Ovary (tissue), 9 donors: ENCODE measurements around the gene DCLRE1B. TPM values are rescaled to one million over a fixed set of nuclear protein-coding genes. Genes with fewer than 3 reads are reported as not detected.

ENCODE experiments used
- DNase-seq, 5 donors: peaks; one replicate each; pipeline ENCODE4 v3.0.0-alpha.2; 2019 to 2020
- H3K27ac ChIP-seq, 2 donors: fragments of 200-600 bp; one replicate each; pipeline versions ENCODE4 v1.5.1 to v1.8.0; 2019 to 2022
- H3K27me3 ChIP-seq: fragments of 200-600 bp; one replicate; pipeline ENCODE4 v1.8.0; 2022
- H3K36me3 ChIP-seq: fragments of 200-600 bp; sonication (generic); one replicate; pipeline ENCODE4 v1.5.1; 2019
- H3K4me1 ChIP-seq: one replicate; pipeline ENCODE4 v1.8.1; 2013; ENCODE audit warnings: mild to moderate bottlenecking, moderate library complexity; ENCODE audit not compliant: insufficient read depth
- H3K4me3 ChIP-seq: fragments of 200-600 bp; sonication (generic); one replicate; pipeline ENCODE4 v1.5.1; 2017
- H3K9me3 ChIP-seq, 2 donors: fragments of 200-600 bp in 1 of 2; sonication (generic) in 1 of 2; one replicate each; pipeline versions ENCODE4 v1.5.1 to v1.8.1; 2013 to 2019; ENCODE audit warnings: mild to moderate bottlenecking in 1 of 2, moderate library complexity in 1 of 2
- CTCF ChIP-seq, 3 donors: fragments of 450-650 bp in 2 of 3; fragments of 200-600 bp in 1 of 3; IDR thresholded peaks; one replicate each; pipeline versions ENCODE4 v1.5.1 to v1.8.0; 2016 to 2022; ENCODE audit warnings: antibody characterized with exemption in 3 of 3, mild to moderate bottlenecking in 1 of 3
- EP300 ChIP-seq: sonication (generic); formaldehyde crosslinking; IDR thresholded peaks from one replicate; pipeline ENCODE4 v1.6.1; 2017; ENCODE audit warnings: antibody characterized with exemption
- POLR2A ChIP-seq: fragments of 450-650 bp; IDR thresholded peaks from one replicate; pipeline ENCODE4 v1.6.1; 2017; ENCODE audit warnings: antibody characterized with exemption, mild to moderate bottlenecking, moderate library complexity
- WGBS, 3 donors: extraction: QIAGEN DNeasy Blood & Tissue Kit in 1 of 3; methylation state at CpG; one replicate each; pipeline versions ENCODE4 v1.1.5 to v1.1.7; 2013 to 2017; 5-methylcytosine and 5-hydroxymethylcytosine counted together
- intact Hi-C, 4 donors: fragments of 100-400 bp; cut with DNase I; formaldehyde crosslinking; loops; one replicate each; pipeline versions ENCODE4 v1.11.0 to v1.15.1; 2022 to 2023
- polyA plus RNA-seq, 2 donors: library from polyadenylated mRNA; stranded (reverse); fragments of 200-250 nt in 1 of 2; fragments of 350-450 nt in 1 of 2; fragmentation: Illumina TruSeq in 1 of 2; extraction: RNeasy Lipid Tissue Mini Kit (QIAGEN cat#74804) in 1 of 2; gene quantifications; one replicate each; pipeline ENCODE4 v1.2.3, GENCODE V29; 2013 to 2014
- total RNA-seq, 7 donors: library from RNA; depleted of rRNA in 2 of 7; stranded (reverse); fragments of >200 nt in 2 of 7; fragmentation: NEBNext Ultra II Directional in 3 of 7; extraction: Animal tissue kit (Norgen Biotek cat#: 25700) in 3 of 7; gene quantifications; one replicate each; pipeline versions ENCODE4 v1.1.0 to v1.2.4, GENCODE V29; 2016 to 2023
- donor health status: DM: no; HTN: no; CAD: no; lungs with moderate emphysema.
- donor health status: DM: no; HTN: no; CAD: no.
- donor health status: Bipolar disorder and iron deficiency.
- donor health status: DM: yes; HTN: yes; CAD: no.
- donor health status: DM: no; HTN: no; CAD: no.
- donor health status: DM: yes; HTN: yes; CAD: no.

The DCLRE1B gene
- total and polyA plus RNA-seq, 9 donors: 2.4 to 7.1 (median 5.0) TPM

- Histone ChIP-seq H3K27ac (peak overlapping the region in 1 of 2 donors; percentile 20), H3K4me1 (peaks cover 4% of the 10 kb centered on the region), H3K4me3 (no peak overlapping the region), H3K27me3 (no peaks in the 10 kb centered on the region), H3K36me3 (no peaks in the 10 kb centered on the region), H3K9me3 (no peaks in the 10 kb centered on the region)
- no peak for DNase-seq
- no peak for TF ChIP-seq EP300
- TF ChIP-seq CTCF (IDR thresholded peaks at IDR 0.05): no peak
- no peak for TF ChIP-seq POLR2A
- intact Hi-C loops: no loop called here
- 10 to 25% (median 11%) methylated on average over 3 of the region's 3 CpGs for WGBS, 3 donors
These were observed 8.2 kb downstream of the DCLRE1B start for GRCh38 chr1:113913312-113913668.

GRCh38 chr1:113913887-113914664, 8.9 kb downstream of the DCLRE1B start:
- no peak for DNase-seq
- whole genome bisulfite sequencing, 3 donors: 78 to 89% (median 88%) methylated on average over 5 of the region's 5 CpGs
- H3K9me3 ChIP-seq: no peaks in the 10 kb centered on the region

GRCh38 chr1:113916974-113917373, 11.8 kb downstream of the DCLRE1B start:
- no peak overlapping the region for H3K27ac ChIP-seq
- no peaks in the 10 kb centered on the region for H3K36me3 ChIP-seq
- WGBS, 3 donors: 94 to 97% (median 96%) methylated on average over 5 of the region's 5 CpGs
- no peaks in the 10 kb centered on the region for H3K27me3 ChIP-seq
- DNase-seq: no peak
- no peak for TF ChIP-seq EP300
- TF ChIP-seq POLR2A: no peak
- TF ChIP-seq CTCF (IDR thresholded peaks at IDR 0.05): no peak
- H3K4me1 ChIP-seq: peaks cover 4% of the 10 kb centered on the region
- no peak overlapping the region for H3K4me3 ChIP-seq
- no peaks in the 10 kb centered on the region for H3K9me3 ChIP-seq
- intact Hi-C loops: no loop called here

More at GRCh38 chr1:113913887-113914664, 8.9 kb downstream of the DCLRE1B start:
- Histone ChIP-seq H3K4me3 (no peak overlapping the region), H3K27ac (no peak overlapping the region), H3K36me3 (no peaks in the 10 kb centered on the region), H3K27me3 (no peaks in the 10 kb centered on the region), H3K4me1 (peaks cover 4% of the 10 kb centered on the region)
- intact Hi-C loops: no loop called here
- TF ChIP-seq POLR2A (no peak), EP300 (no peak), CTCF (IDR thresholded peaks at IDR 0.05) (no peak)

- no peak overlapping the region for H3K27ac ChIP-seq
- 85 to 94% (median 94%) methylated on average over 2 of the region's 2 CpGs for WGBS, 3 donors
- no peak overlapping the region for H3K4me3 ChIP-seq
- TF ChIP-seq POLR2A (no peak), CTCF (IDR thresholded peaks at IDR 0.05) (no peak), EP300 (no peak)
- H3K36me3 ChIP-seq: no peaks in the 10 kb centered on the region
- no peaks in the 10 kb centered on the region for H3K9me3 ChIP-seq
- no peak for DNase-seq
- H3K4me1 ChIP-seq: peaks cover 4% of the 10 kb centered on the region
- intact Hi-C loops: no loop called here
- H3K27me3 ChIP-seq: no peaks in the 10 kb centered on the region
These were observed 12.4 kb downstream of the DCLRE1B start for GRCh38 chr1:113917400-113918082.
